Natural killer cell (primary cell): Measurements from ENCODE around the gene DPH2. TPM values are rescaled to one million over a fixed set of nuclear protein-coding genes. Genes with fewer than 3 reads are reported as not detected.

ENCODE experiments used
- ATAC-seq, 3 donors: fragments of 150-1000 bp in 2 of 3; fragments of 200-7000 bp in 1 of 3; cut with Tn5 transposase; 1 replicate in 1 of 3; 2 replicates in 2 of 3; pipeline ENCODE4 v1.10.0; 2021; ENCODE audit warnings: mild to moderate bottlenecking in 2 of 3, moderate library complexity in 2 of 3
- DNase-seq, 2 donors: peaks; one replicate each; pipeline versions ENCODE4 v3.0.0 to v3.0.0-alpha.2; 2013 to 2021; ENCODE audit warnings: mixed read lengths in 1 of 2
- H3K27ac ChIP-seq: one replicate; pipeline ENCODE4 v1.5.1; 2013; ENCODE audit warnings: mild to moderate bottlenecking, low read length
- H3K27me3 ChIP-seq: one replicate; pipeline ENCODE4 v1.6.1; 2013; ENCODE audit warnings: low read length; ENCODE audit not compliant: control insufficient read depth, insufficient read depth
- H3K36me3 ChIP-seq: one replicate; pipeline ENCODE4 v1.6.1; 2013; ENCODE audit warnings: low read length; ENCODE audit not compliant: control insufficient read depth, insufficient read depth
- H3K4me1 ChIP-seq: one replicate; pipeline ENCODE4 v1.6.1; 2013; ENCODE audit warnings: low read length; ENCODE audit not compliant: control insufficient read depth, insufficient read depth
- H3K4me3 ChIP-seq: one replicate; pipeline ENCODE4 v1.5.1; 2013; ENCODE audit warnings: low read length
- H3K9me3 ChIP-seq: one replicate; pipeline ENCODE4 v1.6.1; 2013; ENCODE audit warnings: low read length; ENCODE audit not compliant: control insufficient read depth, insufficient read depth
- H3K27ac Mint-ChIP-seq, 2 donors: one replicate each; pipeline ENCODE4 v1.8.0; 2022; ENCODE audit warnings: mild to moderate bottlenecking in 2 of 2, mixed read lengths in 2 of 2, moderate library complexity in 1 of 2
- H3K27me3 Mint-ChIP-seq, 2 donors: one replicate each; pipeline ENCODE4 v1.8.0; 2022; ENCODE audit warnings: low read depth in 2 of 2, mixed read lengths in 2 of 2
- H3K36me3 Mint-ChIP-seq: one replicate; pipeline ENCODE4 v1.8.0; 2022; ENCODE audit warnings: mixed read lengths
- H3K4me1 Mint-ChIP-seq, 2 donors: one replicate each; pipeline ENCODE4 v1.8.0; 2022; ENCODE audit warnings: mixed read lengths in 2 of 2
- H3K4me3 Mint-ChIP-seq: one replicate; pipeline ENCODE4 v1.8.0; 2022; ENCODE audit warnings: mild to moderate bottlenecking, moderate library complexity, mixed read lengths
- H3K9me3 Mint-ChIP-seq, 2 donors: one replicate each; pipeline ENCODE4 v1.8.0; 2022; ENCODE audit warnings: mixed read lengths in 2 of 2
- WGBS: methylation state at CpG from one replicate; pipeline ENCODE4 v1.1.7; 2013; ENCODE audit warnings: missing lambda C conversion rate; ENCODE audit not compliant: insufficient coverage; 5-methylcytosine and 5-hydroxymethylcytosine counted together
- intact Hi-C: fragments of 100-400 bp; cut with micrococcal nuclease; formaldehyde crosslinking; loops from one replicate; pipeline ENCODE4 v1.14.2; 2022
- total RNA-seq, 4 donors: library from RNA; stranded (reverse); fragments of 120-200 nt in 1 of 4; gene quantifications; one replicate each; pipeline versions ENCODE4 v1.2.3 to v1.2.4, GENCODE V29; 2013 to 2022
- TF ChIP-seq, protein P1 (sequence below): fragments of 200-600 bp; IDR thresholded peaks from one replicate; pipeline ENCODE4 v1.8.0; 2022; ENCODE audit warnings: antibody characterized with exemption

DPH2 gene
- total RNA-seq, 3 donors from 2014 or later (not counting 1 experiment from before 2014, with no cell fraction given) = 18.2 to 27.3 (median 18.8) TPM

- no peaks in the 10 kb centered on the region for H3K9me3 Mint-ChIP-seq
- Histone ChIP-seq H3K4me1 (no peaks in the 10 kb centered on the region), H3K4me3 (no peak overlapping the region), H3K27me3 (no peaks in the 10 kb centered on the region), H3K36me3 (no peaks in the 10 kb centered on the region), H3K27ac (no peak overlapping the region), H3K9me3 (no peaks in the 10 kb centered on the region)
- peaks cover 0 to 7% of the 10 kb centered on the region in 2 donors for H3K27me3 Mint-ChIP-seq
- intact Hi-C loops = no loop called here
- TF ChIP-seq, protein P1, sequence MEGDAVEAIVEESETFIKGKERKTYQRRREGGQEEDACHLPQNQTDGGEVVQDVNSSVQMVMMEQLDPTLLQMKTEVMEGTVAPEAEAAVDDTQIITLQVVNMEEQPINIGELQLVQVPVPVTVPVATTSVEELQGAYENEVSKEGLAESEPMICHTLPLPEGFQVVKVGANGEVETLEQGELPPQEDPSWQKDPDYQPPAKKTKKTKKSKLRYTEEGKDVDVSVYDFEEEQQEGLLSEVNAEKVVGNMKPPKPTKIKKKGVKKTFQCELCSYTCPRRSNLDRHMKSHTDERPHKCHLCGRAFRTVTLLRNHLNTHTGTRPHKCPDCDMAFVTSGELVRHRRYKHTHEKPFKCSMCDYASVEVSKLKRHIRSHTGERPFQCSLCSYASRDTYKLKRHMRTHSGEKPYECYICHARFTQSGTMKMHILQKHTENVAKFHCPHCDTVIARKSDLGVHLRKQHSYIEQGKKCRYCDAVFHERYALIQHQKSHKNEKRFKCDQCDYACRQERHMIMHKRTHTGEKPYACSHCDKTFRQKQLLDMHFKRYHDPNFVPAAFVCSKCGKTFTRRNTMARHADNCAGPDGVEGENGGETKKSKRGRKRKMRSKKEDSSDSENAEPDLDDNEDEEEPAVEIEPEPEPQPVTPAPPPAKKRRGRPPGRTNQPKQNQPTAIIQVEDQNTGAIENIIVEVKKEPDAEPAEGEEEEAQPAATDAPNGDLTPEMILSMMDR = no peak
- no peak overlapping the region for H3K4me3 Mint-ChIP-seq
- H3K27ac Mint-ChIP-seq = no peak overlapping the region
- 96% methylated on average over 3 of the region's 3 CpGs for WGBS
- H3K36me3 Mint-ChIP-seq = no peaks in the 10 kb centered on the region
- no peaks in the 10 kb centered on the region for H3K4me1 Mint-ChIP-seq
- ATAC-seq = no peak
- no peak for DNase-seq
Observed at GRCh38 chr1:44015206-44015605, 45.4 kb downstream of the DPH2 start.

- Mint-ChIP-seq H3K27ac (no peak overlapping the region), H3K9me3 (no peaks in the 10 kb centered on the region), H3K4me1 (no peaks in the 10 kb centered on the region), H3K4me3 (no peak overlapping the region), H3K27me3 (peaks cover 0 to 7% of the 10 kb centered on the region in 2 donors), H3K36me3 (no peaks in the 10 kb centered on the region)
- Histone ChIP-seq H3K4me1 (no peaks in the 10 kb centered on the region), H3K4me3 (no peak overlapping the region), H3K27ac (no peak overlapping the region), H3K36me3 (no peaks in the 10 kb centered on the region), H3K27me3 (no peaks in the 10 kb centered on the region), H3K9me3 (no peaks in the 10 kb centered on the region)
- TF ChIP-seq, protein P1 = no peak
- DNase-seq = no peak
- no peak for ATAC-seq
- 93% methylated on average over 20 of the region's 20 CpGs for WGBS
- intact Hi-C loops = no loop called here
Observed at GRCh38 chr1:44016041-44016889, 46.5 kb downstream of the DPH2 start.

DNA sequence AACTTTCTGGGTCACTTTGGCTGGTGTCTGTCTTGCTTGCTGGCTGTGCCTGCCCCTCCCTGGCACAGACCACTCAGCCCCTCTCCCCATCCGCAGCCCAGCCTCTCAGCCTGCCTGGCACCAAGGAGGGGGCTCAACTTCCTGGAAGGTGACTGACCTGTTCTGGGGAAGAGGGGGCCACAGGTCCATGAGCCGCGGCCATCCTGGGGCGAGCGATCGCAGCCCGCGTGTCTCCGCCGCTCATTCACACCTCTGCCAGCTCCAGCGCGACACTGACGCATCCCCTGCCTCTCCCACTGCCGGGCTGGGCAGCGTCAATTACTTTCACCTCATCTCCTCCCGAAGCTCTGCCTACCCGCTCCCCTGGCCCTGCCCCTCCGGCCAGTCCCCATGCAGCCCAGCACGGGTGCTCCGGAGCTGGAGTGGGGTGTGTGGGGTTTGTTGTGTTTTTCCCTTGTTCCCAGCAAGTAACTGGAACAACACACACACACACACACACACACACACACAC, 47.1 kb downstream of the DPH2 start:
- TF ChIP-seq, protein P1 = no peak
- intact Hi-C loops = no loop called here
- Mint-ChIP-seq H3K4me3 (no peak overlapping the region), H3K36me3 (no peaks in the 10 kb centered on the region), H3K4me1 (no peaks in the 10 kb centered on the region), H3K27ac (no peak overlapping the region), H3K9me3 (no peaks in the 10 kb centered on the region), H3K27me3 (peaks cover 0 to 7% of the 10 kb centered on the region in 2 donors)
- Histone ChIP-seq H3K9me3 (no peaks in the 10 kb centered on the region), H3K36me3 (no peaks in the 10 kb centered on the region), H3K4me3 (no peak overlapping the region), H3K27ac (no peak overlapping the region), H3K4me1 (no peaks in the 10 kb centered on the region), H3K27me3 (no peaks in the 10 kb centered on the region)
- WGBS = 97% methylated on average over 18 of the region's 20 CpGs
- ATAC-seq (no peak), DNase-seq (no peak)
